Left ventricle myocardium inferior (tissue), 1 donor: Measurements from ENCODE around the gene FHIT. TPM values are rescaled to one million over a fixed set of nuclear protein-coding genes. Genes with fewer than 3 reads are reported as not detected.

Source experiments
- DNase-seq: peaks from one replicate; pipeline ENCODE4 v3.0.0-alpha.2; 2020
- H3K27ac ChIP-seq: fragments of 200-600 bp; replicated peaks from 2 replicates; pipeline ENCODE4 v1.8.0; 2021
- H3K27me3 ChIP-seq: fragments of 200-600 bp; 2 replicates; pipeline ENCODE4 v1.8.0; 2021; ENCODE audit warnings: low read depth
- H3K36me3 ChIP-seq: fragments of 200-600 bp; 2 replicates; pipeline ENCODE4 v1.8.0; 2021
- H3K4me1 ChIP-seq: fragments of 200-600 bp; 2 replicates; pipeline ENCODE4 v1.8.0; 2021
- H3K4me3 ChIP-seq: fragments of 200-600 bp; 2 replicates; pipeline ENCODE4 v1.8.0; 2021; ENCODE audit warnings: mild to moderate bottlenecking, moderate library complexity
- H3K9me3 ChIP-seq: fragments of 200-600 bp; replicated peaks from 2 replicates; pipeline ENCODE4 v1.8.0; 2021
- intact Hi-C: fragments of 100-400 bp; cut with micrococcal nuclease; formaldehyde crosslinking; loops from one replicate; pipeline ENCODE4 v1.11.0; 2022
- total RNA-seq: library from RNA; stranded (reverse); fragmentation: NEBNext Ultra II Directional; extraction: Animal tissue kit (Norgen Biotek cat#: 25700); gene quantifications from one replicate; pipeline ENCODE4 v1.2.1, GENCODE V29; 2021
- TF ChIP-seq, protein P1 (sequence below): fragments of 200-600 bp; IDR thresholded peaks from 2 replicates; pipeline ENCODE4 v1.8.0; 2021; ENCODE audit warnings: antibody characterized with exemption, mild to moderate bottlenecking, borderline replicate concordance
- donor health status: DM: no; HTN: yes; CAD: no; lungs with severe emphysema.

The FHIT gene
- total RNA-seq, 1 donor from 2014 or later = 16.0 TPM

DNA sequence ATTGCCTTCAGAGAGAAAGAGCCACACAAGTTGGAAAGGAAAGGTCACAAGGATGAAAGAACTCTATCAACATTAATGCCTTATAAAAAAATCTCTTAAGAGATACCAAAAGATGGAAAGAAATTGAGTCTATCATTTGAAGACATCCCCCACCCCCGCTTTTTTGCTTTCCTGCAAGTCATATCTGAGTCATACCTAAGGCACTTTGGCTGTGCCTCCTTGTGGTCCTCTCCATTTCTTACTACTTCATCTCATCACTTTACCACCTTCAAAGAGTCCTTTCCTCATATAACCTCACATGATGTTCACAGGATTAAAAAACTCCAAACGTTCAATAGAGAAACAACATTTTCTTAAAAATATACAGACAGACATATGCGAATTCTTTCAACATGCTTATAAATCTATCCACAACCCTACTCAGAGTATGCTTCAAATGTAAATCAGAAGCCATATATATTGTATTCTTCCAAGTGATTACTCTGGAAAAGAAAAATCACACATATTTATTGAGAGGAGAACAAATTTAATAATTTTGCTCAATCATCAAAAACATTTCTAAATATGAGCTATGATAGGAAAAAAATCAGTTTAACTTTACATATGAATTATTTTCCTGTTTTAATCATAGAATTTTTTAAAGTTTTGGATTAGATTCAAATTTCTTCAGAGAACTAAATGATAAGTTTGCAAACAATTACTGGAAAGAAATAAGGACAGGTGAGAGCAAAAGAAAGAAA, 1197.6 kb downstream of the FHIT start:
- intact Hi-C loops = no loop called here
- Histone ChIP-seq H3K27ac (no peak overlapping the region), H3K9me3 (peaks cover 9% of the 10 kb centered on the region), H3K27me3 (no peaks in the 10 kb centered on the region), H3K4me1 (peaks cover 11% of the 10 kb centered on the region), H3K36me3 (no peaks in the 10 kb centered on the region), H3K4me3 (no peak overlapping the region)
- TF ChIP-seq, protein P1, sequence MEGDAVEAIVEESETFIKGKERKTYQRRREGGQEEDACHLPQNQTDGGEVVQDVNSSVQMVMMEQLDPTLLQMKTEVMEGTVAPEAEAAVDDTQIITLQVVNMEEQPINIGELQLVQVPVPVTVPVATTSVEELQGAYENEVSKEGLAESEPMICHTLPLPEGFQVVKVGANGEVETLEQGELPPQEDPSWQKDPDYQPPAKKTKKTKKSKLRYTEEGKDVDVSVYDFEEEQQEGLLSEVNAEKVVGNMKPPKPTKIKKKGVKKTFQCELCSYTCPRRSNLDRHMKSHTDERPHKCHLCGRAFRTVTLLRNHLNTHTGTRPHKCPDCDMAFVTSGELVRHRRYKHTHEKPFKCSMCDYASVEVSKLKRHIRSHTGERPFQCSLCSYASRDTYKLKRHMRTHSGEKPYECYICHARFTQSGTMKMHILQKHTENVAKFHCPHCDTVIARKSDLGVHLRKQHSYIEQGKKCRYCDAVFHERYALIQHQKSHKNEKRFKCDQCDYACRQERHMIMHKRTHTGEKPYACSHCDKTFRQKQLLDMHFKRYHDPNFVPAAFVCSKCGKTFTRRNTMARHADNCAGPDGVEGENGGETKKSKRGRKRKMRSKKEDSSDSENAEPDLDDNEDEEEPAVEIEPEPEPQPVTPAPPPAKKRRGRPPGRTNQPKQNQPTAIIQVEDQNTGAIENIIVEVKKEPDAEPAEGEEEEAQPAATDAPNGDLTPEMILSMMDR = no peak
- DNase-seq = no peak

DNA sequence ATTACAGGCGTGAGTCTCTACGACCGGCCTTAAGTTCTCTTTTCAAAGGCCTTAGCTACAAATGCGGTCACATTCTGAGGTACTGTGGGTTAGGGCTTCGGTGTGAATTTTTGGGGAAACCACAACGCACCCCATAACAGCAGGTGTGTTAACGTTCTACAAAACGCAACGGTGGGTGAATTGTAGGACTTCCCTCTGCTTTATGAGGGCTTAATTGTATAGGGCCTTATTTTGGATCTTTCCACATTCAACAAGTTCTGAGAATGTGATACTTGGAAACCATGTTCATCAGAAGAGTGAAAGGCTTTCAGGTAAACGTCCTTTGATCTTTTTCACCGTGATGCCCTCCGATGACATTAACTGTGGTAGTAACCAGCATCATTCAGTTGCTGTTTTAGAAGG, 1202.8 kb downstream of the FHIT start:
- intact Hi-C loops = no loop called here
- DNase-seq = no peak
- Histone ChIP-seq H3K9me3 (no peaks in the 10 kb centered on the region), H3K27ac (no peak overlapping the region), H3K36me3 (no peaks in the 10 kb centered on the region), H3K4me3 (no peak overlapping the region), H3K27me3 (no peaks in the 10 kb centered on the region), H3K4me1 (no peaks in the 10 kb centered on the region)
- TF ChIP-seq, protein P1 = no peak

DNA sequence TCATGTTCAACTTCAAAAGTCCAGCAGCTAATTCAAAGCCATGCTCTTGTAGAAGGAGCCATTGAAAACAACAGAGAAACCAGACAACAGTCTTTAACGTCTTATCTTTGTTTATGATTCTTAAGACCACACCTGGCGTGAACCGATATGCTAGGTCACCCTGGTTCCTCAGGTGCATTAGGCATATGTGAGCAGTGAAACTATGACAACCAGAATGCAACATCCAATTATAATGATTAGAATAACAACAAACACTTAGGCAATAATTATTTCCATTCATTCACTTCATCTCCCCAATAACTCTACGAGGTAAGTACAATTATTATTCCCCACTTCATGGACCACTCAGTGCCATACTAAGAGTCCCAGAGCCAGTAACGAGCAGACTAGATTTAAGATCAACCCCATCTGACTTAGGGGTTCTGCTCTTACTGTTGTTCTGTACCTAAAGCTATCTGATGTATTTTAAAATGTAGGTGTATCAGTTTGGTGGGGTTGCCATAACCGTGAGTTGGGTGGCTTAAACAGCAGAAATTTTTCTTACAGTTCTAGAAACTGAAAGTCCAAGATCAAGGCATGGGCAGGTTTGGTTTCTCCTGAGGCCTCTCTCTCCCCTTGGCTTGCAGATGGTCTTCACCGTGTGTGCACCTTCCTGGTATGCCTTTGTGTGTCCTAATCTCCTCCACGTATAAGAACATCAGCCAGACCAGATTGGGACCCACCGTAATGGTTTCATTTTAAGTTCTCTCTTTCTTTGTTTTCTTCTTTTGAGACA, 1203.6 kb downstream of the FHIT start:
- no peak overlapping the region for H3K27ac ChIP-seq

DNA sequence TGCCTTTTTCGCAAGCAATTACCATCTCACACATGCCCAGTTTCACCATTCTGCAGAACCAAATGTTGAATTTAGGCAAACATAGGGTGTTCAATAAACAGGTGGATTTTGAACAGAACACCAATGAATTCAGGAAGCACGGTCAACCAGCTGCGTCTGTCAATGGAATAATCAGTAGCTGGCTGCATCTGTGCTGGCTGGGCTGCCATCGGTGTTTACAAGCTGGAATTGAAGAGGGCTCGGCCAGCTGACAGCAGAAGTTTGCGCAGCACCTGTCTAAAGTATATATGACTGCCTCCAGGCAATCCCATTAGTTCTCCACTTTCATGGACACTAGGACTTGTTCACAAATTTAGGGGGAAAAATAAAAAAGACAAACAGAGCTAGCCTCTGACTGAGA, 1205.0 kb downstream of the FHIT start:
- Histone ChIP-seq H3K27ac (no peak overlapping the region), H3K36me3 (no peaks in the 10 kb centered on the region), H3K4me3 (no peak overlapping the region), H3K9me3 (no peaks in the 10 kb centered on the region), H3K4me1 (no peaks in the 10 kb centered on the region), H3K27me3 (no peaks in the 10 kb centered on the region)
- no peak for DNase-seq
- TF ChIP-seq, protein P1 = no peak
- intact Hi-C loops = no loop called here

More for the DNA sequence above, 1203.6 kb downstream of the FHIT start:
- Histone ChIP-seq H3K4me1 (no peaks in the 10 kb centered on the region), H3K27me3 (no peaks in the 10 kb centered on the region), H3K36me3 (no peaks in the 10 kb centered on the region), H3K9me3 (no peaks in the 10 kb centered on the region), H3K4me3 (no peak overlapping the region)
- TF ChIP-seq, protein P1 = no peak
- intact Hi-C loops = no loop called here
- no peak for DNase-seq

DNA sequence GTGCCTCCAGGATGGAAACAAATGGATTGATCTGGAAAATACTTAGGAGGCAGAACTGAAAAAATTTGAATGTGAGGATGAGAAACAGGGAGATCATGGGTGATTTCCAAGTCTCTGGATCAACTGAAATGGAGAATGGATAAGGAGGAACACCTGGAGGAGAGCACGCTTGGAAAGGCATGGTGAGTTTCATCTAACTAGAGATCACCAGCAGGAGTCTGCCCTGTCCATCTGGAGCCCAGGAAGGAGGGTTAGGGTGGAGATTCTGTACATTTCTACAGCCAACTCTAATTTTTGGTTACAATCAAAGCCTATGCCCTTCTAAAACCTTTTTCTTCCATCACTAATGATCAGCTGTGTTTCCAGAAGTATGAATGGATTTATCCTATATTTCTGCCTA, 1205.6 kb downstream of the FHIT start:
- TF ChIP-seq, protein P1 = no peak
- no peak for DNase-seq
- intact Hi-C loops = no loop called here
- H3K9me3 ChIP-seq = no peaks in the 10 kb centered on the region
- no peaks in the 10 kb centered on the region for H3K4me1 ChIP-seq
- no peaks in the 10 kb centered on the region for H3K27me3 ChIP-seq
- no peaks in the 10 kb centered on the region for H3K36me3 ChIP-seq
- no peak overlapping the region for H3K4me3 ChIP-seq
- H3K27ac ChIP-seq = no peak overlapping the region
